H9 (cell line): ENCODE results near the gene KIF6. TPM values are rescaled to one million over a fixed set of nuclear protein-coding genes. Genes with fewer than 3 reads are reported as not detected.

Experiments used
- DNase-seq: peaks from one replicate; pipeline ENCODE4 v3.0.0-alpha.2; 2017
- H2AFZ ChIP-seq: one replicate; pipeline ENCODE4 v1.6.1; 2013; ENCODE audit warnings: mild to moderate bottlenecking, low read length, control low read depth, moderate library complexity
- H2AK5ac ChIP-seq: 2 replicates; pipeline ENCODE4 v1.6.1; 2013; ENCODE audit warnings: low read length, control low read depth, mixed read lengths; ENCODE audit not compliant: insufficient read length
- H2BK120ac ChIP-seq: one replicate; pipeline ENCODE4 v1.6.1; 2013; ENCODE audit warnings: low read depth, mild to moderate bottlenecking, low read length, control low read depth, inconsistent platforms; ENCODE audit not compliant: poor library complexity, severe bottlenecking
- H2BK12ac ChIP-seq: 2 replicates; pipeline ENCODE4 v1.6.1; 2013; ENCODE audit warnings: low read length, control low read depth, mixed read lengths, low read depth; ENCODE audit not compliant: insufficient read length
- H2BK15ac ChIP-seq: 2 replicates; pipeline ENCODE4 v1.6.1; 2013; ENCODE audit warnings: low read depth, low read length, control low read depth
- H2BK20ac ChIP-seq: one replicate; pipeline ENCODE4 v1.6.1; 2013; ENCODE audit warnings: low read depth, mild to moderate bottlenecking, low read length, control low read depth, inconsistent platforms; ENCODE audit not compliant: poor library complexity, severe bottlenecking
- H2BK5ac ChIP-seq: 2 replicates; pipeline ENCODE4 v1.6.1; 2013; ENCODE audit warnings: low read length, control low read depth, mixed read lengths; ENCODE audit not compliant: insufficient read length
- H3K14ac ChIP-seq: 2 replicates; pipeline ENCODE4 v1.6.1; 2013; ENCODE audit warnings: low read length, control low read depth; ENCODE audit not compliant: insufficient read depth
- H3K18ac ChIP-seq: 2 replicates; pipeline ENCODE4 v1.6.1; 2013; ENCODE audit warnings: low read depth, mild to moderate bottlenecking, mixed read lengths, low read length, control low read depth; ENCODE audit not compliant: insufficient read length
- H3K23ac ChIP-seq: 2 replicates; pipeline ENCODE4 v1.6.1; 2013; ENCODE audit warnings: low read length, control low read depth, mixed read lengths, low read depth; ENCODE audit not compliant: insufficient read length
- H3K23me2 ChIP-seq: 2 replicates; pipeline ENCODE4 v1.6.1; 2013; ENCODE audit warnings: low read depth, mild to moderate bottlenecking, mixed read lengths, low read length, control low read depth; ENCODE audit not compliant: insufficient read length, poor library complexity, severe bottlenecking
- H3K27ac ChIP-seq: 2 replicates; pipeline ENCODE4 v1.5.1; 2013; ENCODE audit warnings: low read length, control low read depth, mixed read lengths, low read depth; ENCODE audit not compliant: insufficient read length
- H3K27me3 ChIP-seq: 2 replicates; pipeline ENCODE4 v1.6.1; 2013; ENCODE audit warnings: low read length, control low read depth, inconsistent platforms; ENCODE audit not compliant: insufficient read depth
- H3K4ac ChIP-seq: 2 replicates; pipeline ENCODE4 v1.6.1; 2013; ENCODE audit warnings: low read depth, mild to moderate bottlenecking, control low read depth, inconsistent platforms, low read length, moderate library complexity
- H3K4me1 ChIP-seq: 2 replicates; pipeline ENCODE4 v1.6.1; 2013; ENCODE audit warnings: low read length, control low read depth, inconsistent platforms; ENCODE audit not compliant: insufficient read depth
- H3K4me2 ChIP-seq: 2 replicates; pipeline ENCODE4 v1.6.1; 2013; ENCODE audit warnings: low read length, control low read depth, mixed read lengths; ENCODE audit not compliant: insufficient read length, insufficient read depth
- H3K56ac ChIP-seq: 2 replicates; pipeline ENCODE4 v1.6.1; 2013; ENCODE audit warnings: low read depth, mild to moderate bottlenecking, mixed read lengths, low read length, control low read depth; ENCODE audit not compliant: insufficient read length
- H3K79me1 ChIP-seq: 2 replicates; pipeline ENCODE4 v1.6.1; 2013; ENCODE audit warnings: low read depth, mild to moderate bottlenecking, moderate library complexity, low read length, control low read depth, inconsistent platforms; ENCODE audit not compliant: insufficient read depth, poor library complexity, severe bottlenecking
- H3K79me2 ChIP-seq: 2 replicates; pipeline ENCODE4 v1.6.1; 2013; ENCODE audit warnings: low read length, control low read depth, inconsistent platforms; ENCODE audit not compliant: insufficient read depth
- H3K9ac ChIP-seq: 2 replicates; pipeline ENCODE4 v1.6.1; 2013; ENCODE audit warnings: low read length, control low read depth, mixed read lengths; ENCODE audit not compliant: insufficient read length; ENCODE audit errors: extremely low read depth
- H3K9me3 ChIP-seq: one replicate; pipeline ENCODE4 v1.6.1; 2013; ENCODE audit warnings: low read depth, low read length, inconsistent platforms; ENCODE audit not compliant: control insufficient read depth
- H3T11ph ChIP-seq: one replicate; pipeline ENCODE4 v1.6.1; 2013; ENCODE audit warnings: mild to moderate bottlenecking, low read length, control low read depth, inconsistent platforms
- H4K20me1 ChIP-seq: one replicate; pipeline ENCODE4 v1.6.1; 2013; ENCODE audit not compliant: control insufficient read depth, insufficient read length, insufficient read depth
- H4K5ac ChIP-seq: 2 replicates; pipeline ENCODE4 v1.6.1; 2013; ENCODE audit warnings: low read depth, mild to moderate bottlenecking, mixed read lengths, low read length, control low read depth; ENCODE audit not compliant: insufficient read length
- H4K8ac ChIP-seq: replicated peaks from 2 replicates; pipeline ENCODE4 v1.6.1; 2013; ENCODE audit warnings: low read length, control low read depth, mixed read lengths, low read depth; ENCODE audit not compliant: insufficient read length
- H4K91ac ChIP-seq: 2 replicates; pipeline ENCODE4 v1.6.1; 2013; ENCODE audit warnings: low read depth, mild to moderate bottlenecking, moderate library complexity, mixed read lengths, low read length, control low read depth; ENCODE audit not compliant: insufficient read length
- H3K27ac Mint-ChIP-seq, 3 experiments: 2 replicates in 2 of 3; 3 replicates in 1 of 3; pipeline ENCODE4 v1.8.0; 2020 to 2021; ENCODE audit warnings: mixed read lengths in 3 of 3, mild to moderate bottlenecking in 1 of 3, moderate library complexity in 1 of 3
- H3K27me3 Mint-ChIP-seq: 2 replicates; pipeline ENCODE4 v1.8.0; 2021; ENCODE audit warnings: low read depth, mild to moderate bottlenecking, moderate library complexity, mixed read lengths
- H3K36me3 Mint-ChIP-seq, 3 experiments: 2 replicates in 2 of 3; 3 replicates in 1 of 3; pipeline ENCODE4 v1.8.0; 2020 to 2021; ENCODE audit warnings: low read depth in 3 of 3, mixed read lengths in 3 of 3; ENCODE audit not compliant: insufficient read depth in 1 of 3
- H3K4me1 Mint-ChIP-seq, 2 experiments: 2 replicates each; pipeline ENCODE4 v1.8.0; 2020; ENCODE audit warnings: mixed read lengths in 2 of 2
- H3K4me3 Mint-ChIP-seq, 2 experiments: 2 replicates in 1 of 2; 3 replicates in 1 of 2; pipeline ENCODE4 v1.8.0; 2020 to 2021; ENCODE audit warnings: mild to moderate bottlenecking in 2 of 2, mixed read lengths in 2 of 2, moderate library complexity in 1 of 2
- H3K9me3 Mint-ChIP-seq, 2 experiments: 2 replicates in 1 of 2; 3 replicates in 1 of 2; pipeline ENCODE4 v1.8.0; 2020; ENCODE audit warnings: mild to moderate bottlenecking in 2 of 2, mixed read lengths in 2 of 2, moderate library complexity in 1 of 2
- WGBS: extraction: QIAGEN DNeasy Blood & Tissue Kit; methylation state at CpG from one replicate; pipeline ENCODE4 v1.1.7; 2013; ENCODE audit warnings: missing lambda C conversion rate, low lambda C conversion rate, mixed read lengths; ENCODE audit not compliant: insufficient read length; ENCODE audit errors: extremely low coverage; 5-methylcytosine and 5-hydroxymethylcytosine counted together
- total RNA-seq: library from RNA; stranded (reverse); gene quantifications from 2 replicates; pipeline ENCODE4 v1.2.1, GENCODE V29; 2021
- TF ChIP-seq, protein P1 (sequence below): fragments of 200-600 bp; sonication (generic); conservative IDR thresholded peaks from 3 replicates; pipeline ENCODE4 v1.8.0; 2021; ENCODE audit warnings: antibody characterized with exemption, mild to moderate bottlenecking

Gene KIF6
- total RNA-seq, 1 experiment from 2014 or later: 0.63 TPM

DNA sequence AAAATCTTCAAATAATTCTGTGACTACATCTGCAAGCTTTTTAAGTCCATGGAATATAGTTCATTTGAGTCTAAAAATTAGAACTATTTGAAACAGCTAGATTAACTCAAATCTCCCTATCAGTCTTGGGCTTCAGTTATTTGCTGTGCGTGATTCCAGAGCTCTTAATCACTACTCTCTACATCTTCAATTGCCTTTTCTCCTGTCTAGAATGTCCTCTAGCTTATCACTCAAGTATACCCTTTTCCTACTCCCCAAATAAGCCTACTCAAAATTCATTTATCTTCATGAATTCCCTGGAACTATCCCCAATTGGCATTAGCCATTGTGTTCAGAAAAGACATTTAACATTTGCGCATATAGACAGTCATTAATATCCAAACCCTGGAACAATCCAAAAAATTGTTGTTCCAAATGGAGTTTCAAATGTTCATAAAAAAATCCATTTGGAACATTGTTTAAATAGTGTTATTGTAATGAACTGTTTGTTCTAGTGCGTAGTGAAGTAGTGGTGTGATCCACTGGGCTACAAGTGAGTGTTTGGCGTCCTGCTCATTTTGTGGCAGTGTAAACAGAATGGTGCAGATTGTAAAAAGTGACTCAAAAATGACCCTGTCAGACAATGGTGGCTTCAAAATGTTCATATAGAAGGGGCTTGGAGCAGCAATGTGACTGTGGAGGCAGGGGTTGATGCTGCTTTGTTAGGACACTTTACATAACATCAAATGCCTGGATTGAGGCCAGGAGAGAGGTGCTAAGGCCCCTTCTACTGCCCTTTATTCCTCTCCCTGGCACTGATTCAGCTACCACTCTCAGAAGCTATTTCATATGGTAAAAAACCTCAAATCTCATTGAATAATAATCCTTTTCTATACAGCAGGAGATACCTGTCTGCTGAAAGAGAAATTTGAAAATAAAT, 122.3 kb downstream of the KIF6 start:
- Histone ChIP-seq H3K27ac (no peak overlapping the region), H3K14ac (no peak overlapping the region), H4K5ac (no peak overlapping the region), H2BK120ac (no peak overlapping the region), H2AFZ (no peak overlapping the region), H3K4ac (no peak overlapping the region), H3T11ph (no peak overlapping the region), H2BK20ac (no peak overlapping the region), H3K23ac (no peak overlapping the region), H4K91ac (no peak overlapping the region), H3K9ac (no peak overlapping the region), H3K4me2 (no peak overlapping the region), H2BK15ac (no peak overlapping the region), H4K20me1 (no peaks in the 10 kb centered on the region), H3K27me3 (no peaks in the 10 kb centered on the region), H3K23me2 (no peaks in the 10 kb centered on the region), H3K79me2 (no peaks in the 10 kb centered on the region), H2BK12ac (no peak overlapping the region), H2BK5ac (no peak overlapping the region), H3K18ac (no peak overlapping the region), H2AK5ac (no peak overlapping the region), H3K9me3 (no peaks in the 10 kb centered on the region), H4K8ac (no peak overlapping the region), H3K56ac (no peak overlapping the region), H3K79me1 (no peaks in the 10 kb centered on the region), H3K4me1 (no peaks in the 10 kb centered on the region)
- WGBS: no CpG with 5 or more reads among the region's 4 CpGs
- peaks cover 0 to 7% (median 0%) of the 10 kb centered on the region in 3 experiments; a peak in 1 of 7 replicates for H3K36me3 Mint-ChIP-seq
- H3K4me3 Mint-ChIP-seq: no peak overlapping the region
- TF ChIP-seq, protein P1, sequence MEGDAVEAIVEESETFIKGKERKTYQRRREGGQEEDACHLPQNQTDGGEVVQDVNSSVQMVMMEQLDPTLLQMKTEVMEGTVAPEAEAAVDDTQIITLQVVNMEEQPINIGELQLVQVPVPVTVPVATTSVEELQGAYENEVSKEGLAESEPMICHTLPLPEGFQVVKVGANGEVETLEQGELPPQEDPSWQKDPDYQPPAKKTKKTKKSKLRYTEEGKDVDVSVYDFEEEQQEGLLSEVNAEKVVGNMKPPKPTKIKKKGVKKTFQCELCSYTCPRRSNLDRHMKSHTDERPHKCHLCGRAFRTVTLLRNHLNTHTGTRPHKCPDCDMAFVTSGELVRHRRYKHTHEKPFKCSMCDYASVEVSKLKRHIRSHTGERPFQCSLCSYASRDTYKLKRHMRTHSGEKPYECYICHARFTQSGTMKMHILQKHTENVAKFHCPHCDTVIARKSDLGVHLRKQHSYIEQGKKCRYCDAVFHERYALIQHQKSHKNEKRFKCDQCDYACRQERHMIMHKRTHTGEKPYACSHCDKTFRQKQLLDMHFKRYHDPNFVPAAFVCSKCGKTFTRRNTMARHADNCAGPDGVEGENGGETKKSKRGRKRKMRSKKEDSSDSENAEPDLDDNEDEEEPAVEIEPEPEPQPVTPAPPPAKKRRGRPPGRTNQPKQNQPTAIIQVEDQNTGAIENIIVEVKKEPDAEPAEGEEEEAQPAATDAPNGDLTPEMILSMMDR: no peak
- H3K27ac Mint-ChIP-seq: no peak overlapping the region
- no peak for DNase-seq
- peaks cover 8 to 15% of the 10 kb centered on the region in 2 experiments for H3K4me1 Mint-ChIP-seq
- H3K27me3 Mint-ChIP-seq: no peaks in the 10 kb centered on the region
- no peaks in the 10 kb centered on the region; a peak in 1 of 5 replicates for H3K9me3 Mint-ChIP-seq
